HG03280 (cell line): ENCODE measurements around the gene BCAM.
A peak's percentile ranks its signal among the peaks of the same experiment; 100 is the strongest.
"Not testable (repeated sequence)": the region's sequence is repeated elsewhere in the genome, so short reads cannot be mapped to it uniquely, and the experiment has no call there.

Source experiments
- ATAC-seq: cut with Tn5 transposase; IDR thresholded peaks from one replicate; pipeline ENCODE4 v1.9.1; 2021; ENCODE audit warnings: mild to moderate bottlenecking, moderate library complexity; ENCODE audit not compliant: unreplicated experiment

BCAM gene

GRCh38 chr19:44816301-44816700 is 7.4 kb downstream of the BCAM start:
- no peak for ATAC-seq

GRCh38 chr19:44817725-44818465 is 9.0 kb downstream of the BCAM start:
- no peak for ATAC-seq

- no peak for ATAC-seq
Observed at GRCh38 chr19:44818466-44819031, 9.6 kb downstream of the BCAM start.

- ATAC-seq: no peak
Observed at GRCh38 chr19:44819246-44819832, 10.4 kb downstream of the BCAM start.

- ATAC-seq: no peak
Observed at GRCh38 chr19:44820648-44821609, 12.0 kb downstream of the BCAM start.

GRCh38 chr19:44822177-44822576 is 13.3 kb downstream of the BCAM start:
- no peak for ATAC-seq

- no peak for ATAC-seq
Observed at GRCh38 chr19:44822670-44823372, 13.9 kb downstream of the BCAM start.

- no peak for ATAC-seq
Observed at GRCh38 chr19:44823373-44823698, 14.4 kb downstream of the BCAM start.

- no peak for ATAC-seq
Observed at GRCh38 chr19:44824761-44825160, 15.9 kb downstream of the BCAM start.

- ATAC-seq: not testable (repeated sequence)
Observed at GRCh38 chr19:44832875-44833274, 24.0 kb downstream of the BCAM start.

- ATAC-seq: not testable (repeated sequence)
Observed at GRCh38 chr19:44834399-44834798, 25.5 kb downstream of the BCAM start.

GRCh38 chr19:44839276-44839675 is 30.4 kb downstream of the BCAM start:
- no peak for ATAC-seq

GRCh38 chr19:44840811-44841210 is 31.9 kb downstream of the BCAM start:
- ATAC-seq: no peak

GRCh38 chr19:44841231-44841630 is 32.3 kb downstream of the BCAM start:
- no peak for ATAC-seq

- no peak for ATAC-seq
Observed at GRCh38 chr19:44845286-44845611, 36.3 kb downstream of the BCAM start.

GRCh38 chr19:44845612-44846454 is 36.9 kb downstream of the BCAM start, which contains the start of gene NECTIN2:
NECTIN2 (plus strand) TSS chr19:44846297; CDS start chr19:44846526, 229 bp downstream.
- ATAC-seq: peak; percentile 56

- no peak for ATAC-seq
Observed at GRCh38 chr19:44846455-44847143, 37.7 kb downstream of the BCAM start.

GRCh38 chr19:44847144-44848035 is 38.5 kb downstream of the BCAM start:
- no peak for ATAC-seq
